ENCODE results near the gene YBX3. TPM values are rescaled to one million over a fixed set of nuclear protein-coding genes. Genes with fewer than 3 reads are reported as not detected.

The YBX3 gene
- total RNA-seq, 2 donors from 2014 or later: 140 to 146 TPM

GRCh38 chr12:10728091-10728490 is 5.0 kb upstream of the YBX3 start:
- DNase-seq (no peak), ATAC-seq (no peak)
- intact Hi-C loops (cut with DNase I, micrococcal nuclease): loop anchor here in 1 of 2 donors (10.0 kb wide), 1 partner anchor 113 kb away; the partner anchor contains the start of gene MAGOHB

GRCh38 chr12:10726945-10727344 is 3.8 kb upstream of the YBX3 start:
- intact Hi-C loops (cut with DNase I, micrococcal nuclease): loop anchor here in 1 of 2 donors (10.0 kb wide), 1 partner anchor 112 kb away; the partner anchor contains the start of gene MAGOHB
- no peak for DNase-seq
- no peak for ATAC-seq

- no peak for ATAC-seq
- intact Hi-C loops (cut with DNase I, micrococcal nuclease): loop anchor here in 1 of 2 donors (10.0 kb wide), 1 partner anchor 110 kb away; the partner anchor contains the start of gene MAGOHB
- DNase-seq: no peak
These were observed 1.9 kb upstream of the YBX3 start for GRCh38 chr12:10725003-10725402.

- ATAC-seq (peak; percentile 60), DNase-seq (peak; percentile 38 to 57)
- intact Hi-C loops (cut with DNase I, micrococcal nuclease): loop anchor here in 1 of 2 donors (10.0 kb wide), 1 partner anchor 108 kb away; the partner anchor contains the start of gene MAGOHB
These were observed 620 bp downstream of the YBX3 start for GRCh38 chr12:10722502-10722904.

- intact Hi-C loops (cut with DNase I, micrococcal nuclease): loop anchor here in 1 of 2 donors (10.0 kb wide), 1 partner anchor 107 kb away; the partner anchor contains the start of gene MAGOHB
- ATAC-seq (peak; percentile 72), DNase-seq (peak; percentile 86 to 94)
These were observed 1.2 kb downstream of the YBX3 start for GRCh38 chr12:10721651-10722501.

DNA sequence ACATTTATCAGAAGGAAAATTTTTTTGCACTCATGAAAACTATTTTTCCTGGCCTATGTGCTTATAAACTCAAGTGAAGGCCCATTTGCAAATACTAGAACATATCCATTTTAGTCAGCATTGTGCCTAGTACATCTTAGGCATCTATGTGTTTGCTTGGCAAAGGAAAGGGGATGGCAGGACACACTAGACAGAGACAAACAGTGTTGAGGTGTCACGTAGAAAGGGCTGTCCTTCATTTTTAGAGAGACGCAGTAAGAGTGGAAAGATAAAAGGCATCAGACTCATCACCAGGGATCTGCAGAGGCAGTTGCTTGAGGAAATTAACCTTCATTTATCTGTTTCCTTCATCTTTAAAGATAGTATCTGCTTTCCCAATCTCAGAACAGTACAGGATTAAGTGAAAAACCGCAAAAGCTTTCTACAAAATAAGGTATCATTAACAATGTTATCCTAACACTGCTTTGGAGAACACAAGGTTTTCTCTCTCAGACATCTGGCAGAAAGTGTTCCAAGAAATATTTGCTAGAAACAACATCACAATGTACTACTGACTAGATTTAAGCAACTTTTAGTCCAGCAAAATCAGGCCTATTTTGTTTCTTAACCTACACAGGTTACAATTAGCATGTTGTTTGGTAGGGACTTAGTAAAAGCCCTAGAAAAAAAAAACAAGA is 2.0 kb downstream of the YBX3 start:
- intact Hi-C loops (cut with DNase I, micrococcal nuclease): loop anchor here in 1 of 2 donors (10.0 kb wide), 1 partner anchor 106 kb away; the partner anchor contains the start of gene MAGOHB
- DNase-seq (no peak), ATAC-seq (no peak)

DNA sequence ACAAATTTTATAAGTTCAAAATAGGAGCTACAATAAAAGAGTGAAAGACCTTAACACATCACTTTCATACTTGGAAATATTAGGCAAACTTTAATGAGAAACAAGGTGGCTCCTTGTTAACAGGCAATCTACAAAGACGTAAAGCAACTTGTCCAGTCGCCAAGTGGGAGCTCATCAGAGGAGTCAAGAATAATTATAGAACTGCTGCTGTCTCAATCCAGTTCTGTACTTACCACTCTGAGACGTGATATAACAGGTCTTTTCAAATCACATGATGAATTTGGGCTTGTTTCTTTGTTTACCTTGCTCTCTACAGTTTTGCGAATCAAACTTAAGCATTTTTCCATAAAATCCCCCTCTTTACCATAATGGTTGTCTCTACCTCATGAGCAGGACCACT is 3.6 kb downstream of the YBX3 start:
- ATAC-seq (no peak), DNase-seq (peak in 1 of 2 donors; percentile 13)
- intact Hi-C loops (cut with DNase I, micrococcal nuclease): no loop called here

DNA sequence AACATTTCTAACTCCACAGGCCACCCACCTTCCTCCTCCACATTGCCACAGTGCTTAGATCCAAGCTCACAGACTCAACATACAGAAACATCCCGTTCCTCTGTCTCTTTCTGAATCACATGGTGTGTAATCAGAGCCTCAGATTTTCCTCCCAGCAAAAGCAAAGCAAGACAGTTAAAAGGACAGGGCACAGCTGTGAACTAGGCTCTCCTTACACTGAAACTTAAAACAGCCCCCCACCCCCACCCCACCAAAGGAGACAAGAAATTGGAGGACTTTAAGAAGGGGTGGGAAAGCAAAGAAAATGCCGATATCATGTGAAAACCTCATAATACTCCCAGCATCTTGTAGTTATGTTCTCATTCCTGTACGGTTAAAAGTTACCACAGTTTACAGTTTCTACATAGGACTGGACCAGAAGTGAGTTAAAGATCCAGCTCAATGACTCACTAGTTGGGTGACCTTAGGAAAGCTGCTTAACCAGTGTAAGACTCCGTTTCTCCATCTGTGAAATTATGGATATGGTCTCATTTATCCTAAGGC is 4.8 kb downstream of the YBX3 start:
- DNase-seq (no peak), ATAC-seq (no peak)
- intact Hi-C loops (cut with DNase I, micrococcal nuclease): no loop called here

DNA sequence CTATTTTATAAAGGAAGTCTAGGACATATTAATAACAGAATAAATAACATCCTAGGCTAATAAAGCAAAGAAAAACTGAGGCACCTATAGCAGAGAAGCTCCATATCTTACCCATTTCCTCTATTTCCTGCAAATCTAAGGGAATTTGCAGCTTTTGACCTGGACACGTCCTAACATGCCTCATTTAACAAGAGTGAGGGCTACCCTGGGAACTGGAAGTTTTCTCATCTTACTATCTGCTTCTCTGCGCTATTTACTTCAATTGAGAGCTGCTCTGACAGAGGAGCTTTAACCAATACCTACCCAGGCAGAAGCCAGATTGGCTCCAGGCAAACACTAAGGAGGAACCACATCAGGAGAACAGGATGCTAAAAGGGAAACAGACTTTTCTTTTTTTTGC is 5.7 kb downstream of the YBX3 start:
- intact Hi-C loops (cut with DNase I, micrococcal nuclease): no loop called here
- ATAC-seq (no peak), DNase-seq (no peak)

GRCh38 chr12:10716704-10717315 is 6.3 kb downstream of the YBX3 start:
- peak; percentile 67 to 82 for DNase-seq
- ATAC-seq: peak; percentile 82
- intact Hi-C loops (cut with DNase I, micrococcal nuclease): no loop called here

DNA sequence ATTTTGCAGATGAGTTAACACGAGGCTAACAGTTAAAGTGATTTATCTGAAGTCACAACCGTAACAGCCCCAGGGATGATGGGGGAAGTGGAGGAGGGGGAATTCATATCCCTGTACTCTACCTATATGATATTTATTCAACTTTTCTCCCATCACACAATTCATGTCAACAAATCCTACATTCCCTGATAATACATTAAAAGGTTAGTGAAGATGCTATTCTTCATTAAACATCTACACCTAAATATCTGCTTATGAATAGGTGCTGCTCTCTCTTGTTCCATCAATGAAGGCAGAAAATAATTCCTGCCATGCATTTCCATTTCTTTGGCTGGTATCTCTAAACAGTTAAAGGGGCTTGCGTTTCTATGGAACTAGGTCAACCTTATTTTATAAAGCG is 6.8 kb downstream of the YBX3 start:
- no peak for ATAC-seq
- intact Hi-C loops (cut with DNase I, micrococcal nuclease): no loop called here
- no peak for DNase-seq

- intact Hi-C loops (cut with DNase I, micrococcal nuclease): no loop called here
- ATAC-seq (no peak), DNase-seq (no peak)
These were observed 7.6 kb downstream of the YBX3 start for GRCh38 chr12:10715491-10715890.

- intact Hi-C loops (cut with DNase I, micrococcal nuclease): no loop called here
- ATAC-seq (no peak), DNase-seq (no peak)
These were observed 13.3 kb downstream of the YBX3 start for GRCh38 chr12:10709808-10710207.

DNA sequence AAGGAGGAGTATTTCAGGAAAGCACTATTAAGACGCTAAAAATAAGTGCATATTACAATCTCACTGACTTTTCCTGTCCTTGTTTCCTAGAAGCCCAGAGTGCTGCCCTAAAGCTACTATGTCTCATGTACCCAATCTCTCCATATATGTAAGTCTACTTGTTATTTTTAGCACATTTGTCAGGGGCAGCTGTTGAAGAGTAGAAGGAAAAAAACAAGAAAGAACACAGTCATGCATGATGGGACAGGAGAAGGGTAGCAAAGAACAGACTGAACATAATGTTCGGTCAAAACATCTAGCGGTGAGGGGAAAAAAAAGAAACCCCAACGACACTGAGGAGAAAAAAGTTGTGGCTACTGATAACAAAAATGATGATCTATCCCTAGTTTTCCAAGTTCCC is 14.3 kb downstream of the YBX3 start:
- intact Hi-C loops (cut with DNase I, micrococcal nuclease): no loop called here
- no peak for ATAC-seq
- no peak for DNase-seq

DNA sequence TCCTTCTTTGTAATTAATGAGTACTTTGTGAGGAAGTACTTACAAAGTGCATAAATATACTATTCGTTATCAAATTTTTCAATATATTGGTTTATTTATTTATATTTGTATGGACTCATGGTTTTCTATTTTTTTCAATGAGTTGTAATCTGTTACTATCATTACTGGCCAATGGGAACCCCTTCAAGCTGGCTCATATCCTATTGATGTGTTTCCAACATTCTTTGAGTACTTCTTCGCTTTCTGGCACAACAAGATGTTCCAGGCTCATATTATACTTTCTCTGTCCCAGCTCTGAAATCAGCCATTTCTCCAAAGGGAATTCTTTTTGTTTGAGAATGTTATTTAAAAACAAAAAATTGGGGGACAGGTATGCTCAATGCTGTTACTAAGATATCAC is 17.5 kb downstream of the YBX3 start:
- intact Hi-C loops (cut with DNase I, micrococcal nuclease): no loop called here
- ATAC-seq (no peak), DNase-seq (no peak)

GRCh38 chr12:10701843-10702242 is 21.3 kb downstream of the YBX3 start:
- DNase-seq: no peak
- intact Hi-C loops (cut with DNase I, micrococcal nuclease): no loop called here
- ATAC-seq: no peak

DNA sequence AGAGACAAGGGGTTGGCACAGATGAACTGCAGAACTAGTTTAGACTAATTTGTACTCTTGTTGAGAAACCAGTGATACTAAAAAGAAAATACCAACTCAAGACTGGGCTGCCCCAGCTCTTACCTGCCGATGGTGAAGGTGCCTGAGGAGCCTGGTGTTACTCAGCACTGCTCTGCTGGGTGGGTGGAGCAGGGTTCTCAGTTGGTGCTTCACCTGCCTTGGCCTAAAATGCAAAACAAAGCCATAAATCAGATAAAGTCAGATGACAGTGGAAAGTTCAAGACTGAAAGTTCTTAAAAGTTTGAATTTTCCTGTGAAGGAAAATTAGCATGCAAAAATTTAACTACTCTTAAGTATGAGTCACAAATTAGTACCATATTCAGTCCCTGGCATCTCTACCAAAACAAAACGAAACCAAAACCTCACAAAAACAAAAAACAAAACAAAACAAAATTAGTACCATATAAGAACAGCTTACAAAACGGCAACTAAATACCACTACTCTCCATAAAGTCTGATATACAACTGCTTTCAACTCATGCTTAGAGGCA is 21.9 kb downstream of the YBX3 start:
- ATAC-seq (no peak), DNase-seq (no peak)
- intact Hi-C loops (cut with DNase I, micrococcal nuclease): no loop called here

DNA sequence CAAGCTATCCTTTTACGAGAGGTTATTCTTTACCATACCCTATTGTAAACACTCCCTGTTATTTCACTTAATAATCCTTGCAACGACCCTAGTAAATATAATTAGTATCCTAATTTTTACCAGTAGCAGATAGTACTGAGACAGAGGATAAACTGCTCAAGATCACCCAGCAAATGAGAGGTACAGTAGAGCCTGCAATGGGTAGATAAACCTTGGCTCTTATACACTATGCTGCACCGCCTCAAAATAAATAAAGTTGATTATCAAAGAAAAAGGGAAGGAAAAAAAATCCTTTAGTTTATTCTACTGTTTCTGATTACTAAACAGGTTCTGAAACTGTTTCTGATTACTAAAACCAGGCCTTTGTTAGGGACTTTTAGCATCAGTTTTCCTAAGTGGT is 22.5 kb downstream of the YBX3 start:
- intact Hi-C loops (cut with DNase I, micrococcal nuclease): no loop called here
- ATAC-seq: no peak
- no peak for DNase-seq

DNA sequence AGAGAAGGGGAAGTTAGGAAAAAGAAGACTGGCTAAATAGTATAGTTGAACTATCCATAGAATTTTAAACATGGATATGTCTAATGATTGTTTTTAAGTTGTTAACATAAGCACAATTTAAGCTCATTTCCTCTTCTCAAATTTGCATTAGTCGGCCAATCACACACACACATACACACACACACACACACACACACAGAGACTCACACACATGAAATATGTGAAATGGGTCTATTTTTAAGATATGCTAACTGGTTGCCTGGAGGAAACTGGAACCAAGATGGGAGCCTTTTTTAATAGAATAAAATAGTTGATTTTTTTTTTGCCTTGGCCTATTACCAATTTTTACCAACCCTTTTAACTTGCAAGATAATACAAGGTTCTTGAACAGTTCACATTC is 25.3 kb downstream of the YBX3 start:
- intact Hi-C loops (cut with DNase I, micrococcal nuclease): no loop called here
- ATAC-seq (no peak), DNase-seq (no peak)
